Neural progenitor cell (in vitro differentiated cells): ENCODE data around the gene CHCHD6. TPM values are rescaled to one million over a fixed set of nuclear protein-coding genes. Genes with fewer than 3 reads are reported as not detected.

Experiments
- DNase-seq: peaks from one replicate; pipeline ENCODE4 v3.0.0-alpha.2; 2016; ENCODE audit warnings: low spot score
- H2AFZ ChIP-seq: fragments of 200-600 bp; sonication (generic); replicated peaks from 2 replicates; pipeline ENCODE4 v1.6.1; 2016; ENCODE audit warnings: antibody characterized with exemption
- H3F3A ChIP-seq: fragments of 200-600 bp; sonication (generic); 2 replicates; pipeline ENCODE4 v1.6.1; 2016; ENCODE audit warnings: antibody characterized with exemption, low read depth
- H3K27ac ChIP-seq: fragments of 200-600 bp; sonication (generic); 2 replicates; pipeline ENCODE4 v1.5.1; 2016; ENCODE audit warnings: mild to moderate bottlenecking
- H3K27me3 ChIP-seq: fragments of 200-600 bp; sonication (generic); 2 replicates; pipeline ENCODE4 v1.6.1; 2016; ENCODE audit warnings: mild to moderate bottlenecking, moderate library complexity
- H3K36me3 ChIP-seq: fragments of 200-600 bp; sonication (generic); 2 replicates; pipeline ENCODE4 v1.5.1; 2016
- H3K4me1 ChIP-seq: fragments of 200-600 bp; sonication (generic); 2 replicates; pipeline ENCODE4 v1.6.1; 2016; ENCODE audit warnings: mixed run types
- H3K4me2 ChIP-seq: fragments of 200-600 bp; sonication (generic); 2 replicates; pipeline ENCODE4 v1.6.1; 2016
- H3K4me3 ChIP-seq: fragments of 200-600 bp; sonication (generic); 2 replicates; pipeline ENCODE4 v1.5.1; 2016
- H3K79me2 ChIP-seq: fragments of 200-600 bp; sonication (generic); 2 replicates; pipeline ENCODE4 v1.6.1; 2016; ENCODE audit warnings: low read depth
- H3K9ac ChIP-seq: fragments of 200-600 bp; sonication (generic); 2 replicates; pipeline ENCODE4 v1.6.1; 2016
- H3K9me3 ChIP-seq: fragments of 200-600 bp; sonication (generic); 2 replicates; pipeline ENCODE4 v1.5.1; 2016; ENCODE audit warnings: low read depth
- H4K20me1 ChIP-seq: fragments of 200-600 bp; sonication (generic); 2 replicates; pipeline ENCODE4 v1.6.1; 2016; ENCODE audit warnings: low read depth
- H3K27ac Mint-ChIP-seq: 3 replicates; pipeline ENCODE4 v1.8.0; 2021; ENCODE audit warnings: mixed read lengths
- H3K27me3 Mint-ChIP-seq: 2 replicates; pipeline ENCODE4 v1.8.0; 2022; ENCODE audit warnings: low read depth, mild to moderate bottlenecking, inconsistent platforms, moderate library complexity, mixed read lengths; ENCODE audit not compliant: insufficient read depth
- H3K36me3 Mint-ChIP-seq: 3 replicates; pipeline ENCODE4 v1.8.0; 2021; ENCODE audit warnings: mixed read lengths
- H3K4me1 Mint-ChIP-seq: 3 replicates; pipeline ENCODE4 v1.8.0; 2021; ENCODE audit warnings: mixed read lengths
- H3K4me3 Mint-ChIP-seq: 3 replicates; pipeline ENCODE4 v1.8.0; 2021; ENCODE audit warnings: mild to moderate bottlenecking, moderate library complexity, mixed read lengths
- H3K9me3 Mint-ChIP-seq: 3 replicates; pipeline ENCODE4 v1.8.0; 2020; ENCODE audit warnings: mixed read lengths
- CTCF ChIP-seq: fragments of 200-600 bp; sonication (generic); IDR thresholded peaks from 2 replicates; pipeline ENCODE4 v1.5.1; 2017; ENCODE audit warnings: antibody characterized with exemption, mild to moderate bottlenecking
- EZH2 ChIP-seq: fragments of 200-600 bp; sonication (generic); IDR thresholded peaks from 2 replicates; pipeline ENCODE4 v1.6.1; 2017; ENCODE audit warnings: antibody characterized with exemption, mild to moderate bottlenecking, moderate library complexity
- EZH2phosphoT487 ChIP-seq: fragments of 200-600 bp; sonication (generic); IDR thresholded peaks from 2 replicates; pipeline ENCODE4 v1.6.1; 2017; ENCODE audit warnings: antibody characterized with exemption
- total RNA-seq: library from RNA; depleted of rRNA; stranded (reverse); fragments of >200 nt; gene quantifications from 2 replicates; pipeline ENCODE4 v1.2.3, GENCODE V29; 2015; ENCODE audit warnings: low replicate concordance

The CHCHD6 gene
- total RNA-seq, 1 donor from 2014 or later = 35.7 TPM

DNA sequence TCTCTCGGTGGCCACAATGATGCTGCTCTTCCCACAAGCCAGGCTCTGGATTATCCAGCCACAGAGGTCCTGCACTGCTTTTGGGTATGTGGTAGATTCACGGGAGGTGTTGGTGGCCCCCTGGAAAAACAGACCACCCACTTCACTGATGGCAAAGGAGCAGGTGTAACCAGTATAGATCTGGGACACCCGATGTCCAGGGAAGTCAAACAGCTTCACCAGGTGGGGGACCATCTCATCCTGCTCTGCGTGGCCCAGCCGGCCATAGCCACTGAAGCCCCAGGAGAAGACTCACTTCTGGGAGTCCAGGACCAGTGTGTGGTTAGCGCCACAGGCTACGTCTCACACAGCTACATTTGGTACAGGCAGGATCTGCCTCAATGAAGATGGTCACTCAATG lies 62.6 kb downstream of the CHCHD6 start:
- Mint-ChIP-seq H3K9me3 (peaks cover 22% of the 10 kb centered on the region), H3K4me1 (no peaks in the 10 kb centered on the region), H3K27me3 (peaks cover 3% of the 10 kb centered on the region), H3K36me3 (peaks cover 20% of the 10 kb centered on the region), H3K27ac (no peak overlapping the region), H3K4me3 (no peak overlapping the region)
- Histone ChIP-seq H3K4me3 (no peak overlapping the region), H3K9me3 (no peaks in the 10 kb centered on the region), H2AFZ (no peak overlapping the region), H3F3A (no peaks in the 10 kb centered on the region), H3K4me1 (no peaks in the 10 kb centered on the region), H3K27ac (no peak overlapping the region), H3K79me2 (peaks cover 7% of the 10 kb centered on the region), H3K27me3 (no peaks in the 10 kb centered on the region), H3K9ac (no peak overlapping the region), H3K4me2 (no peak overlapping the region), H3K36me3 (peaks cover 5% of the 10 kb centered on the region), H4K20me1 (no peaks in the 10 kb centered on the region)
- TF ChIP-seq EZH2 (no peak), EZH2phosphoT487 (no peak), CTCF (no peak)
- no peak for DNase-seq

- Mint-ChIP-seq H3K4me3 (no peak overlapping the region), H3K9me3 (peaks cover 31% of the 10 kb centered on the region), H3K27me3 (peaks cover 3% of the 10 kb centered on the region), H3K27ac (no peak overlapping the region), H3K36me3 (peaks cover 27% of the 10 kb centered on the region), H3K4me1 (no peaks in the 10 kb centered on the region)
- no peak overlapping the region for H3K9ac ChIP-seq
- H3K4me2 ChIP-seq = no peak overlapping the region
- no peak overlapping the region for H2AFZ ChIP-seq
- H3K9me3 ChIP-seq = no peaks in the 10 kb centered on the region
- H3K79me2 ChIP-seq = peaks cover 7% of the 10 kb centered on the region
- H3K4me1 ChIP-seq = no peaks in the 10 kb centered on the region
- H3K27me3 ChIP-seq = no peaks in the 10 kb centered on the region
- H3K4me3 ChIP-seq = no peak overlapping the region
- H3F3A ChIP-seq = no peaks in the 10 kb centered on the region
- no peak overlapping the region for H3K27ac ChIP-seq
- peaks cover 5% of the 10 kb centered on the region for H3K36me3 ChIP-seq
- TF ChIP-seq EZH2 (no peak), CTCF (no peak), EZH2phosphoT487 (no peak)
- no peak for DNase-seq
- H4K20me1 ChIP-seq = no peaks in the 10 kb centered on the region
Observed at GRCh38 chr3:126768903-126769302, 64.9 kb downstream of the CHCHD6 start.

DNA sequence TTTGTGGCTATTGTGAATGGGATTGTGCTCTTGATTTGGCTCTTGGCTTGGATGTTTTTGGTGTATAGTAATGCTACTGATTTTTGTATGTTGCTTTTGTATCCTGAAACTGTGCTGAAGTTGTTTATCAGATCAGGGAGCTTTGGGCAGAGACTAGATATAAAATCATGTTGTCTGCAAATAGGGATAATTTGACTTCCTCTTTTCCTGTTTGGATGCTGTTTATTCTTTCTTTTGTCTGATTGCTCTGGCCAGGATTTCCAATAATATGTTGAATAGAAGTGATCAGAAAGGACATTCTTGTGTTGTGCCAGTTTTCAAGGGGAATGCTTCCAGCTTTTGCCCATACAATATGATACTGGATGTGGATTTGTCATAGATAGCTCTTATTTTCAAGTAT lies 66.1 kb downstream of the CHCHD6 start:
- Mint-ChIP-seq H3K27ac (no peak overlapping the region), H3K27me3 (peaks cover 3% of the 10 kb centered on the region), H3K9me3 (peaks cover 31% of the 10 kb centered on the region), H3K36me3 (peaks cover 24% of the 10 kb centered on the region), H3K4me3 (no peak overlapping the region), H3K4me1 (no peaks in the 10 kb centered on the region)
- H3K9ac ChIP-seq = no peak overlapping the region
- no peak for DNase-seq
- H3K79me2 ChIP-seq = peaks cover 7% of the 10 kb centered on the region
- no peaks in the 10 kb centered on the region for H3K4me1 ChIP-seq
- H3K27ac ChIP-seq = no peak overlapping the region
- no peak overlapping the region for H2AFZ ChIP-seq
- no peak for TF ChIP-seq EZH2
- TF ChIP-seq EZH2phosphoT487 = no peak
- TF ChIP-seq CTCF = no peak
- H3K4me3 ChIP-seq = no peak overlapping the region
- no peaks in the 10 kb centered on the region for H4K20me1 ChIP-seq
- H3K9me3 ChIP-seq = no peaks in the 10 kb centered on the region
- no peak overlapping the region for H3K4me2 ChIP-seq
- no peaks in the 10 kb centered on the region for H3K27me3 ChIP-seq
- H3K36me3 ChIP-seq = peaks cover 5% of the 10 kb centered on the region
- H3F3A ChIP-seq = no peaks in the 10 kb centered on the region
